GM21619 (cell line): Measurements from ENCODE around the gene KIAA0319L.
"Not testable (repeated sequence)": the region's sequence is repeated elsewhere in the genome, so short reads cannot be mapped to it uniquely, and the experiment has no call there.

Source experiments
- ATAC-seq: cut with Tn5 transposase; IDR thresholded peaks from one replicate; pipeline ENCODE4 v1.9.1; 2021; ENCODE audit not compliant: unreplicated experiment

The KIAA0319L gene

GRCh38 chr1:35581621-35582020, 24.4 kb upstream of the KIAA0319L start:
- not testable (repeated sequence) for ATAC-seq

- ATAC-seq = no peak
These were observed 23.8 kb upstream of the KIAA0319L start for GRCh38 chr1:35580949-35581388.

DNA sequence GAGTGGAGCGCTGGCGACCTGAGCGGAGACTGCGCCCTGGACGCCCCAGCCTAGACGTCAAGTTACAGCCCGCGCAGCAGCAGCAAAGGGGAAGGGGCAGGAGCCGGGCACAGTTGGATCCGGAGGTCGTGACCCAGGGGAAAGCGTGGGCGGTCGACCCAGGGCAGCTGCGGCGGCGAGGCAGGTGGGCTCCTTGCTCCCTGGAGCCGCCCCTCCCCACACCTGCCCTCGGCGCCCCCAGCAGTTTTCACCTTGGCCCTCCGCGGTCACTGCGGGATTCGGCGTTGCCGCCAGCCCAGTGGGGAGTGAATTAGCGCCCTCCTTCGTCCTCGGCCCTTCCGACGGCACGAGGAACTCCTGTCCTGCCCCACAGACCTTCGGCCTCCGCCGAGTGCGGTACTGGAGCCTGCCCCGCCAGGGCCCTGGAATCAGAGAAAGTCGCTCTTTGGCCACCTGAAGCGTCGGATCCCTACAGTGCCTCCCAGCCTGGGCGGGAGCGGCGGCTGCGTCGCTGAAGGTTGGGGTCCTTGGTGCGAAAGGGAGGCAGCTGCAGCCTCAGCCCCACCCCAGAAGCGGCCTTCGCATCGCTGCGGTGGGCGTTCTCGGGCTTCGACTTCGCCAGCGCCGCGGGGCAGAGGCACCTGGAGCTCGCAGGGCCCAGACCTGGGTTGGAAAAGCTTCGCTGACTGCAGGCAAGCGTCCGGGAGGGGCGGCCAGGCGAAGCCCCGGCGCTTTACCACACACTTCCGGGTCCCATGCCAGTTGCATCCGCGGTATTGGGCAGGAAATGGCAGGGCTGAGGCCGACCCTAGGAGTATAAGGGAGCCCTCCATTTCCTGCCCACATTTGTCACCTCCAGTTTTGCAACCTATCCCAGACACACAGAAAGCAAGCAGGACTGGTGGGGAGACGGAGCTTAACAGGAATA, 20.1 kb upstream of the KIAA0319L start:
- peak; percentile 65 for ATAC-seq

DNA sequence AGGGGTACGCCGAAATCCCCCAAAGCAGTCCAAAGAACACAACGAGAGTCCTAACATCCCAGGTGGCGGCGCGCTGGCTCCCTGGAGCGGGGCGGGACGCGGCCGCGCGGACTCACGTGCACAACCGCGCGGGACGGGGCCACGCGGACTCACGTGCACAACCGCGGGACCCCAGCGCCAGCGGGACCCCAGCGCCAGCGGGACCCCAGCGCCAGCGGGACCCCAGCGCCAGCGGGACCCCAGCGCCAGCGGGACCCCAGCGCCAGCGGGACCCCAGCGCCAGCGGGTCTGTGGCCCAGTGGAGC, 19.5 kb upstream of the KIAA0319L start:
- ATAC-seq = not testable (repeated sequence)

DNA sequence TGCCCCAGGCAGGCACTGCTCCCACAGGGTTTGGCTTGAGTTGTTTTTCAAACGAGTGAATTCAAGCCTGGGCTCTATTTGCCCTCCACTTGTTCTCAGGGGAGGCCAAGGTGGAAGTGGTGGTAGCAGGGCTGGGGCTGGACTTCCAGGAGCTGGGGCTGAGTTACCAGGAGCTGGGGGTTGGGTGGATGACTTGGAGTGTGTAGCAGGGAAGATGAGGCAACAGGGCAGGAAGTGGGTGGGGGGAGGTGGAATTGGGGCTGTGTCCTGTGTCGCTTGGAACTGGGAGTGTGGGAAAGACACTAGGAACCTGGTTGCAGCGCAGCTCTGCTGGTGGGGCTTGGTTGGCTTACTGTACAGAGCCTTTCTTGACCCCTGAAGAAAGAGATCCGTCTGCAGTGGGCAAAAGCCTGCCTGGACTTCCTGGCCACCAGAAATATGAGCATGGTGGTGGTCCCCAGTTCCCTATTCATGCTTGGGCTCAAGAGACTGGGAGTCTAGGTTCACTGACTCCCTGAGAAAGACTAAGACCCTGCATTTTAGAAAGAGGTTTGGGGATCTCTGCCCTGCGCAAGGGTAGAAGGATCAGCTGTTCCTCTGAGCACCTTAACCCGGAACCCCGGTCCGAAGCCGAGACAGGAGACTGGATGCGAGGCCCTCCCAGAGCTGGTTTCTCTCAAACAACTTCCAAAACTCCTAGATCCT, 19.0 kb upstream of the KIAA0319L start:
- no peak for ATAC-seq

DNA sequence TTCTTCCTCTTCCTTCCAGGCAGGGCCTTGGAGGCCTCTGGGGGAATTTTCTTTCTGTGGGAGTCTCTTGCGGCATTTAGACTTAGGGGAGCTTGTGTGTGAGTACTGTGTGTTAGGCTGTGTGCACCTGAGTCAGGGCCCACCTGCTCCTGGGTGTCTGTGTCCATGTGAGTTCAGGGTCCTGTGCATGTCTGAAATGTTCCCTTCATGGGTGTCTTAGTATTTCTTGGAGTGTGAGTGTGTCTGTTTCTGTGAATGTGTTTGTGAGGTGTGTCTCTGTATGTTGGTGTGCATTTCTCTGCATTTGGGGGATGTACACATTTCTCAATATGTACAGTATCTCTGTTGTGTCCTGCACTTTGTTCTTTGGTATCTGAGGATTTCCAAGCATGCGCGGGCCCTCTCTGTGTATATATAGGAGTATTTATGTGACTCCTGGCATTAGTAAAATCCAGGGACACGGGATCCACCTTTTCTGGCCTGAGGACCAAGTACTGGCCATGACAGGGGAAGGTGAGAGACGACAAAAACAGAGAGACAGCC, 18.3 kb upstream of the KIAA0319L start:
- ATAC-seq = no peak

- ATAC-seq = no peak
These were observed 17.6 kb upstream of the KIAA0319L start for GRCh38 chr1:35574655-35575415.

- ATAC-seq = no peak
These were observed 17.0 kb upstream of the KIAA0319L start for GRCh38 chr1:35574125-35574654.

GRCh38 chr1:35573198-35574124, 16.3 kb upstream of the KIAA0319L start, which contains the start of gene TFAP2E:
Gene TFAP2E (plus strand): TSS chr1:35573314. CDS start chr1:35573578, 264 bp downstream.
- ATAC-seq = no peak

DNA sequence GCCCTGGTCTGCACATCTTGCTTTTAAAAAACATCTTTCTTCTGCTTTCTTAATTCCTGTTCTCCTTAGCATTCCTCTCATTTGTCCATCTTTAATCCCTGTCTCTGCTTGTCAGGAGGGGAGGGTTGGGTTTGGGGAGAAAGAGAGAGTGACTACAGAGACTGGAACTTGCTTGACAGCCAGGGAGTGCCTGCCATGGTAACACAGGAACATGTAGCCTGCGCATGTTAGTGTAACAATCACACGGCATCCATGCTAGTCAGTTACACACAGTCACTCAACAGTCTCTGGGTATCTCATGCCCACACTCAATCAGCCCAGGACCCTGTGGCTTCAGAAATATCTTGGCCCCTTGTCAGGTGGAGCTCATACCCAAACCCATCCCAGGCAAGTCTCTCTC, 15.1 kb upstream of the KIAA0319L start:
- ATAC-seq = no peak

DNA sequence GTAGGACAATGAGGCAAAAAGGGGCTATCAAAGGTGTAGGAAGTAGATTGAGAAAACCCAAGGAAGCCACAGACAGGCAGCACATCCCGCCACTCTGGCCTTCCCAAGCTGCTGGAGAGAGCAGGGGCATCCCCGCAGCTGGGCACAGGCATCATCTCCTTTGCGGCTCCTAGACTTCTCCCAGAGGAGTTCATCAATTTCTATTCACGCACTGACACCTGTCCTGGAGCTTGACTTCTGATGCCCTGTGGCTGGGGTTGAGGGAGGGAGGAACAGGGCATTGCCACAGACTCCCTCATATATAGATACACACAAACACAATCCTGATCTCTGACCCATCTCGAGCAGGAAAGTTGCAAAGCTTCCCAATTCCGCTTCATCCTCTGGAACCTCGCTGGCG, 14.1 kb upstream of the KIAA0319L start:
- ATAC-seq = no peak

DNA sequence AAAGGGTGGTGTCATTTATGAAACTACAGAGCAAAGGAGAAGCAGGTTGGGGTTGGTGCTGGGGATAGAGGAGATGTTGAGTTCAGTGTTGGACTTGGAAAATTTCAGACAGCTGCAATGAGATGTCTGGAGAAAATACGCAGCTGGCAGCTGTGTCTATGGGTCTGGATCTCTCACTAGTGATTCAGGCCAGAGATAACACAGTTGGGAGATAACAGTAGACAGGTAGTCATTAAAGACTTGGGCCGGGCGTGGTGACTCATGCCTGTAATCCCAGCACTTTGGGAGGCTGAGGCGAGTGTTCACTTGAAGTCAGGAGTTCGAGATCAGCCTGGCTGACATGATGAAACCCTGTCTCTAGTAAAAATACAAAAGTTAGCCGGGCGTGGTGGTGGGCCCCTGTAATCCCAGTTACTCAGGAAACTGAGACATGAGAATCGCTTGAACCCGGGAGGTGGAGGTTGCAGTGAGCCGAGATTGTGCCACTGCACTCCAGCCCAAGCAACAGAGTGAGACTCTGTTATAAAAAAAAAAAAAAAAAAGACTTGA, 13.5 kb upstream of the KIAA0319L start:
- no peak for ATAC-seq

DNA sequence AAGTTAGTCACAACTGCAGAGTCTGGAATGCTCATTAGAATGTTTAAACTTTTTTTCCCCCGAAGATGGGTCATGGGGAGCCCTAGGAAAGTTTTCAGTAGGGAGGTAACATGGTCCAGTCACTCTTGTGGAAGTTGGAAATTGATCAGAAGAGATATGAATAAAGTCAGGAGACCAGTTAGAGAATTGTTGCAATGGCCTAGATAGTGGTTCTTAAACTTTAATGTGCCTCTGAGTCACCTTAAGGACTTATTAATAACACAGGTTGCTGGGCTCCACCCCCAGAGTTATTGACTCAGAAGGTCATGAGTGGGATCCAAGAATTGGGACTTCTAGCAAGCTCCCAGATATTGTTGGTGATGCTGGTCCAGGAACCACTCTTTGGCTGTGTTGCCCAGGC, 12.7 kb upstream of the KIAA0319L start:
- ATAC-seq = no peak

DNA sequence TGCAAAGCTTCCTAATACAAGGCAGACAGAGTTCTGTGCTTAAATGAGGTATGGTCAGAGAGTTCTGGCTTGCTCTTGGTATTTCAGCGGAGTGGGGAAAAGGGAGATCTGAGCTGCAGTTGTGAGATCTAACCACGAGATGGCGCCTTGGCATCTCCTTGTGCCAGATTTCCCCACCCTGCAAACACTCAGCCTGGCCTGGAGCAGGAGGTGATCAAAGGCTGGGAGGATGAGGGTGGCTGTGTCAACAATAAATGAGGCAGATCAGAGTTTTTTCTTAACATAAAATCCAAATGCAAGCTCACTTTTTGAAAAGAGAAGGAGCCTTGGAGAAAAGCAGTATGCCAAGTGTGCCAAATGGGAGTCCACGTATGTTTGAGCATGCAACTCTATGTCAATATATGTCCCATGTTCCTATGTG, 11.8 kb upstream of the KIAA0319L start:
- ATAC-seq = no peak

DNA sequence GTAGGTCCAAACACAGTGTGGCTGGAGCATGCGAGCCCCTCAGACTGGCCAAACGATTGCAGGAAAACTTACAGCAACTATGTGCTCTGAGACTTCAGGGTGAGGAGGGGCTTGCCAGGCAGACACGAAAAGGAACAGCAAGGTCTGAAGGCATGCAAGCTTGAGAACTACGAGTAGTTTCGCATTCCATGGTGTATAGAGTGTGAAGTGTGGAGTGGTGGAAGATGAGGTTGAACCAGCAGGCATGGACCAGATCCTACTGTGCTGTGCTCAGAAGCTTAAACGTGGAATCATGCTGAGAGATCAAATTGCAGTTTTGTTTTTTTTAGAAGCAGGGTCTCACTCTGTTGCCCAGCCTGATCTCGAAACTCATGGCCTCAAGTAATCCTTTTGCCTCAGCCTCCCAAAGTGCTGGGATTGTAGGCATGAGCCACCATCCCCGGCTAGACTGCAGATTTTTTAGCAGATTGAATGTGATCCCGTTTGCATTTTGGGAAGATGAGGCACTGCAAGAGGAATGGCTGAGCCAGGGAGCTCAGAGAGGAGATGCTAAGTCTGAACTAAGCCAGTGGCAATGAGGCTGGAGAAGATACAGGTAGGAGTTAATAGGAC, 10.8 kb upstream of the KIAA0319L start:
- ATAC-seq = no peak

GRCh38 chr1:35565742-35566133, 8.5 kb upstream of the KIAA0319L start:
- no peak for ATAC-seq

GRCh38 chr1:35564884-35565741, 7.9 kb upstream of the KIAA0319L start:
- ATAC-seq = no peak
